Measurements from ENCODE around the gene RBM11.

- peak; percentile 37 to 73 (median 53) for TF ChIP-seq CTCF (IDR thresholded peaks at IDR 0.05)
- TF ChIP-seq POLR2A (IDR thresholded peaks at IDR 0.05): no peak
Observed at GRCh38 chr21:14259747-14260146, 43.8 kb downstream of the RBM11 start.
